Astrocyte of the spinal cord (primary cell): ENCODE data around the gene SBSN.

ENCODE experiments used
- DNase-seq: peaks from one replicate; pipeline ENCODE4 v3.0.0; 2011; ENCODE audit warnings: low read depth, low spot score
- H3K4me3 ChIP-seq: 2 replicates; pipeline ENCODE4 v1.5.1; 2011; ENCODE audit warnings: low read depth, mild to moderate bottlenecking, low read length, moderate library complexity
- in situ Hi-C: cut with HindIII; loops from 2 replicates; pipeline ENCODE4 v1.10.0; 2017; ENCODE audit warnings: low sequenced_read_pairs
- TF ChIP-seq, protein P1 (sequence below): IDR thresholded peaks from 2 replicates; pipeline ENCODE4 v1.5.1; 2012; ENCODE audit warnings: low read depth, mild to moderate bottlenecking, low read length, inconsistent platforms

The SBSN gene

DNA sequence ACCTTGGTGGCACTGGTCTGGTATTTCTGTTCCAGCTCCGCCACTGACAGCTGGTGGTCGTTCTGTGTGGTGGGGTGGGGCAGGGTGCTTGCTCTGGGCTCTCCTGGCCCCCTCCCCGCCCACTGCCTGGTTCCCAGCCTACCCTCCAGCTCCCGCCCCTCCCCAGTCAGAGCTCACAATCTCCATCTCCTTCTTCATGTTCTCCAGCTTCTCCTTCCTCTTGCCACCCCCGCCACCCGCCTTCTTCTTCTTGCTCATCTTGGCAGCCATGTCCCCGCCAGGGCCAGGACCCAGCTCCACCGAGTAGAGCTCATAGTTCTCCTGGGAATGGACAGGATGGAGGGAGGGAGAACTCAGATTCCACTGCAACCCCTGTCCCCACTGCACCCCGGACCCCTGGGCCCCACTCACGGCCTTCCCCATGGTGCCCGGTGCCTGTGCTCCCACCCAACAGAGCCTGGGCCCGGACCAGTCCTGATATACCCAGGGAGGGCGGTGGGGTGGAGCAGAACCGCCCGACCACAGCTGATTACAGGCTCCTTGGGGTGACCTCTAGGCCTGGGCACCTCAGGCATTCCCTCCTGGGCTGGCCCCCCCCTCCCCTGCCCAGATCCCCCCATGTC is 35.2 kb upstream of the SBSN start, which contains the start of gene ATP4A:
Gene ATP4A (minus strand): TSS at position 452 of the 623 bp plus-strand sequence. CDS start 29 bp downstream, at position 423.
- in situ Hi-C loops = no loop called here
- TF ChIP-seq, protein P1, sequence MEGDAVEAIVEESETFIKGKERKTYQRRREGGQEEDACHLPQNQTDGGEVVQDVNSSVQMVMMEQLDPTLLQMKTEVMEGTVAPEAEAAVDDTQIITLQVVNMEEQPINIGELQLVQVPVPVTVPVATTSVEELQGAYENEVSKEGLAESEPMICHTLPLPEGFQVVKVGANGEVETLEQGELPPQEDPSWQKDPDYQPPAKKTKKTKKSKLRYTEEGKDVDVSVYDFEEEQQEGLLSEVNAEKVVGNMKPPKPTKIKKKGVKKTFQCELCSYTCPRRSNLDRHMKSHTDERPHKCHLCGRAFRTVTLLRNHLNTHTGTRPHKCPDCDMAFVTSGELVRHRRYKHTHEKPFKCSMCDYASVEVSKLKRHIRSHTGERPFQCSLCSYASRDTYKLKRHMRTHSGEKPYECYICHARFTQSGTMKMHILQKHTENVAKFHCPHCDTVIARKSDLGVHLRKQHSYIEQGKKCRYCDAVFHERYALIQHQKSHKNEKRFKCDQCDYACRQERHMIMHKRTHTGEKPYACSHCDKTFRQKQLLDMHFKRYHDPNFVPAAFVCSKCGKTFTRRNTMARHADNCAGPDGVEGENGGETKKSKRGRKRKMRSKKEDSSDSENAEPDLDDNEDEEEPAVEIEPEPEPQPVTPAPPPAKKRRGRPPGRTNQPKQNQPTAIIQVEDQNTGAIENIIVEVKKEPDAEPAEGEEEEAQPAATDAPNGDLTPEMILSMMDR = no peak
- H3K4me3 ChIP-seq = no peak within 1 kb of the TSS
- DNase-seq = no peak

DNA sequence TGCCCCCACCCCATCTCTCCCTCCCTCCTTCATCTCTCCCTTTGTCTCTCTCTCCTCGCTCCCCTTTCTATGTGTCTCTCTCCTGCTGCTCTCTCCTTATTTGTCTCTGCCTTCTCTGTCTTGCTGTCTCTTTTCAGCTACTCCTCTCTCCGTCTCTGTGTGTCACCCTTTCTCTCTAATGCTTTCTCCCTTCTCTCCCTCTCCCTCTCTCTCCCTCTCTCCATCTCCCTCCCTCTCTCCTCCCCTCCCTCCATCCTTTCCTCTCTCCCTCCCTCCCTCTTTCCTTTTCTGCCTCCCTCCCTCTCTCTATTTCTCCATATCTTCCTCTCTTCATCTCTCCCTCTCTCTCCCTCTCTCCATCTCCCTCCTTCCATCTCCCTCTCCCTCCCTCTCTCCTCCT is 34.7 kb upstream of the SBSN start:
- TF ChIP-seq, protein P1 = no peak
- H3K4me3 ChIP-seq = no peak overlapping the region
- in situ Hi-C loops = no loop called here
- DNase-seq = no peak

GRCh38 chr19:35562336-35562735 is 34.2 kb upstream of the SBSN start:
- no peak for DNase-seq
- TF ChIP-seq, protein P1 = no peak
- in situ Hi-C loops = no loop called here
- H3K4me3 ChIP-seq = no peak overlapping the region

DNA sequence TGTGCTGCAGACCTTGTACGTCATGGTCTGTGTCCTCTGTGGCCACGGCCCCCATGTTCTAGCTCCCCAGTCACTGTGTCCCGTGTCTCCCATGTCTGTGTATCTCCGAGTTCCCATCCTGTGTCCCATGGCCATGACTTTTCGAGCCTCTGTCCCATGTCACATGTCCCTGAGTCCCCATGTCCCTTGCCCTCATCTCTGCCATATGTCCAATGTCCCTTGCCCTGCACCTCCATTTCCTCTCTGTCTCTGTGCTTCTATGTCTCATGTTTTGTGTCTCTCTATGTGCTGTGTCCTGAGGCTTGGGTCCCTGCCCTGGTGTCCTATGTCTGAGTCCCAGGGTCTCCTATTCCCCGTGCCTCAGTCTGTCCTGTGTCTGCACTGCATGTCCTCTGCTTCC is 33.3 kb upstream of the SBSN start:
- TF ChIP-seq, protein P1 = no peak
- no peak overlapping the region for H3K4me3 ChIP-seq
- in situ Hi-C loops = no loop called here
- no peak for DNase-seq

DNA sequence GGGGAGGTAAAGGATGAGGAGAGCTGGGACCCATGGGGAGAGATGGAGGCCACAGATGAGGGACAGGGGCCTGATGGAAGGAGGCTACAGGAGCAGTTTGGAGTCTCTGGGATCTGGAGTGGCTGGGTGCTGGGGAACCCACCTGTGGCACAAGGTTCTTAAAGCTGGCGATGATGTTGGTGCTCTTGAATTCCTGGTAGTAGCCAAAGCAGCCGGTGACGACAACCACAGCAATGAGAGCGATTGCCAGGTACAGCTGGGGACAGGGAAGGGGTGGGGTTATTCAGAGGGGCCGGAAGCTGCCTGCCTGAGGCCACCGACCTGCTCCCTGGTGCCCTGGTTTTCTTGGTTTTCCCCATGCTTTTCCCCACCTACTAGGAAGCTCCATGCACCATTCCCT is 32.6 kb upstream of the SBSN start:
- no peak for DNase-seq
- in situ Hi-C loops = no loop called here
- H3K4me3 ChIP-seq = no peak overlapping the region
- TF ChIP-seq, protein P1 = no peak

GRCh38 chr19:35560271-35560670 is 32.2 kb upstream of the SBSN start:
- TF ChIP-seq, protein P1 = no peak
- in situ Hi-C loops = no loop called here
- DNase-seq = no peak
- H3K4me3 ChIP-seq = no peak overlapping the region
